Measurements from ENCODE around the gene LPAR5. TPM values are rescaled to one million over a fixed set of nuclear protein-coding genes. Genes with fewer than 3 reads are reported as not detected.
A peak's percentile ranks its signal among the peaks of the same experiment; 100 is the strongest.
"Not testable (repeated sequence)": the region's sequence is repeated elsewhere in the genome, so short reads cannot be mapped to it uniquely, and the experiment has no call there.

Gene LPAR5
- total and polyA plus RNA-seq, 7 donors, result 0.27 to 16.5 (median 1.5) TPM

DNA sequence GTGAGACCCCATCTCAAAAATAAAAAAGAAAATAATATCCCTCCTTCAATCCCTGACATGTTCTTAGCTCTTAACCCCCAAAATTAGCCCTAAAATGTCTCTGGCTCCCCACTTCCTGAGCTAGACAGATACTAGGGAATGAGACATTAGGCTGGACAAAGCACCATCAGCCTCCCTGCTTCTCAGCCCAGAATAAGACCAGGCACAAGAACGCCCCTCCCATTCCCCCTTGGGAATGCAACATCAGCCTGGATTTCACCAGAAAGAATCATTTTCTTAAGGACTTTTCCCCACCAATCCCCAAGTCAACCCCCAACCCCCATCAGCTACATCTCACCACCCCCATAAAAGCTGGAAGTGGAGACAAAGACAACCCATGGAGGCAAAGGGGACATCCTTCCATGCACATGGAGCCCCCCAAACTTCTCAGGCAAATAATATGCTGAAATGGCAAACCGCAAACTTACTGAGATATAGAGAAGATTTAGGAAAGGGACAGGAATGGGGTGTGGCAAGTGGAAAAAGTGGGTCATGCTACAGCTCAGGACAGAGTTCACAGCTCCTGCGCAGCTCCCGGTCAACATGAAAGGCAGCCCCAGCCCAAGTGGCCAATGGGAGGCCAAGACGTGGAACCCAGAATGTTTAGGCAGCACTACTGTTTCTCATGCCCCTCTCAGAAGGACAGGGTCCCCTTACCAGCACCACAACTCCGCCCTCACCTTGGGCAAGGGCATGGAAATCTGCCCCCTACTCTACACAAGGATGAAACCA, 31.3 kb downstream of the LPAR5 start:
- Histone ChIP-seq H3K27ac (peak overlapping the region; percentile 92 to 100 (median 98)), H3K4me1 (peaks cover 0 to 56% (median 43%) of the 10 kb centered on the region in 4 donors), H3K36me3 (peaks cover 26 to 36% (median 30%) of the 10 kb centered on the region in 4 donors), H3K4me3 (peak overlapping the region; percentile 68 to 97 (median 86)), H3K27me3 (no peaks in the 10 kb centered on the region), H3K9me3 (no peaks in the 10 kb centered on the region)
- DNase-seq, result no peak
- TF ChIP-seq EP300 (IDR thresholded peaks at IDR 0.05) (no peak), POLR2AphosphoS5 (IDR thresholded peaks at IDR 0.05) (no peak), POLR2A (IDR thresholded peaks at IDR 0.05) (no peak)
- TF ChIP-seq, protein P1, sequence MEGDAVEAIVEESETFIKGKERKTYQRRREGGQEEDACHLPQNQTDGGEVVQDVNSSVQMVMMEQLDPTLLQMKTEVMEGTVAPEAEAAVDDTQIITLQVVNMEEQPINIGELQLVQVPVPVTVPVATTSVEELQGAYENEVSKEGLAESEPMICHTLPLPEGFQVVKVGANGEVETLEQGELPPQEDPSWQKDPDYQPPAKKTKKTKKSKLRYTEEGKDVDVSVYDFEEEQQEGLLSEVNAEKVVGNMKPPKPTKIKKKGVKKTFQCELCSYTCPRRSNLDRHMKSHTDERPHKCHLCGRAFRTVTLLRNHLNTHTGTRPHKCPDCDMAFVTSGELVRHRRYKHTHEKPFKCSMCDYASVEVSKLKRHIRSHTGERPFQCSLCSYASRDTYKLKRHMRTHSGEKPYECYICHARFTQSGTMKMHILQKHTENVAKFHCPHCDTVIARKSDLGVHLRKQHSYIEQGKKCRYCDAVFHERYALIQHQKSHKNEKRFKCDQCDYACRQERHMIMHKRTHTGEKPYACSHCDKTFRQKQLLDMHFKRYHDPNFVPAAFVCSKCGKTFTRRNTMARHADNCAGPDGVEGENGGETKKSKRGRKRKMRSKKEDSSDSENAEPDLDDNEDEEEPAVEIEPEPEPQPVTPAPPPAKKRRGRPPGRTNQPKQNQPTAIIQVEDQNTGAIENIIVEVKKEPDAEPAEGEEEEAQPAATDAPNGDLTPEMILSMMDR (IDR thresholded peaks at IDR 0.05), result no peak
- intact Hi-C loops (cut with DNase I), result loop anchor here (5.0 kb wide), 1 partner anchor 37 kb away; the partner anchor contains the start of gene NOP2
- 46 to 49% methylated on average over 6 of the region's 6 CpGs for WGBS, 2 donors

DNA sequence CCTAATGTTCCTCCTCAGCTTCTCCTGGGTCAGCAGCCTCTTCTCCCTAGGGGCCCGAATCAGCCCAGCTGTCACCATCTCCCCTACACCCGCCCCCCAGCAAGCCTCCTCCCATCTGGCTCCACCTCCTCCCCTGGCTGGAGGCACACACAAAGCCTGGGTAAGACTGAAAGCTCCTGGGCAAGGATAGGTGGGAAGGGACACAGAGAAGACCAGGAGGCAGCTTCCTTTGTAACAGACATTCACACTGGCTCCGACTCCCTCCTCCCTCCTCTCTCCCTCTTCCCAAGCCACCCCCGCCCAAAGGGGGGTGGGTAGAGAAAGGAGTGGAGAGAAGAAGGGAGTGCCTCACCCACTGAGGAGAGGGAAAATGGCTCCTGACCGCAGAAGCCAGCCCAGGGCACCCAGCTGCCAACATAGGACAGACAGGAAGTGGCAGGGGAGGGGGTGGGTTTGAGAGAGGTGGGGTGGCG, 32.6 kb downstream of the LPAR5 start:
- TF ChIP-seq POLR2AphosphoS5 (IDR thresholded peaks at IDR 0.05) (no peak), EP300 (IDR thresholded peaks at IDR 0.05) (no peak), POLR2A (IDR thresholded peaks at IDR 0.05) (no peak)
- TF ChIP-seq, protein P1 (IDR thresholded peaks at IDR 0.05), result no peak
- H3K27ac ChIP-seq, result peak overlapping the region; percentile 92 to 100 (median 98)
- intact Hi-C loops (cut with DNase I), result no loop called here

DNA sequence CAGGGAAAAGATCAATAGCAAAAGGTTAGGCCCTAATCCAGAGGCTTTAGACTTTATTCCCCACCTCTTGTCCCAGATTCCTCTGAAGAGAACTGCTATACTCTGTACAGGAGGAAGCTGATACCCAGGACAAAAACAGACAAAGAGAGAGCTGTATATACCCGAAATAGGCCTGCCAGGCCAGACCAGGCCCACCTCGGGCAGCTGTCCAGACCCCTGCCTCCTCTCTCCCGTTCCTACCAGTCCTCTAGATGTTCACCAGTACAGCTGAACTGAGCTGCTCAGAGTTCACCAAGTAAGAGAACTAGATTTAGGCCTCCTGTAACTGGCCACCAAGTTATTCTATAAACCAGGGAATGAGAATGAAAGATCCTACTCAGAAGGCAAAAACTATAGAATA, 33.2 kb downstream of the LPAR5 start:
- no peaks in the 10 kb centered on the region for H3K27me3 ChIP-seq
- 79 to 80% methylated on average over 3 of the region's 3 CpGs for WGBS, 2 donors
- no peak overlapping the region for H3K4me3 ChIP-seq
- peaks cover 45 to 55% (median 49%) of the 10 kb centered on the region in 4 donors for H3K36me3 ChIP-seq
- no peak for DNase-seq
- no peaks in the 10 kb centered on the region for H3K9me3 ChIP-seq
- peak overlapping the region; percentile 92 to 100 (median 98) for H3K27ac ChIP-seq
- intact Hi-C loops (cut with DNase I), result no loop called here
- TF ChIP-seq POLR2A (IDR thresholded peaks at IDR 0.05) (no peak), POLR2AphosphoS5 (IDR thresholded peaks at IDR 0.05) (no peak), EP300 (IDR thresholded peaks at IDR 0.05) (no peak)
- TF ChIP-seq, protein P1 (IDR thresholded peaks at IDR 0.05), result no peak
- peaks cover 0 to 45% (median 39%) of the 10 kb centered on the region in 4 donors for H3K4me1 ChIP-seq

More for the DNA sequence above, 32.6 kb downstream of the LPAR5 start:
- peak overlapping the region; percentile 2 to 97 (median 46) for H3K4me3 ChIP-seq
- peaks cover 39 to 49% (median 43%) of the 10 kb centered on the region in 4 donors for H3K36me3 ChIP-seq
- 11 to 27% methylated on average over 6 of the region's 6 CpGs for WGBS, 2 donors
- no peaks in the 10 kb centered on the region for H3K27me3 ChIP-seq
- H3K4me1 ChIP-seq, result peaks cover 0 to 51% (median 43%) of the 10 kb centered on the region in 4 donors
- DNase-seq, result peak; percentile 79
- H3K9me3 ChIP-seq, result no peaks in the 10 kb centered on the region

DNA sequence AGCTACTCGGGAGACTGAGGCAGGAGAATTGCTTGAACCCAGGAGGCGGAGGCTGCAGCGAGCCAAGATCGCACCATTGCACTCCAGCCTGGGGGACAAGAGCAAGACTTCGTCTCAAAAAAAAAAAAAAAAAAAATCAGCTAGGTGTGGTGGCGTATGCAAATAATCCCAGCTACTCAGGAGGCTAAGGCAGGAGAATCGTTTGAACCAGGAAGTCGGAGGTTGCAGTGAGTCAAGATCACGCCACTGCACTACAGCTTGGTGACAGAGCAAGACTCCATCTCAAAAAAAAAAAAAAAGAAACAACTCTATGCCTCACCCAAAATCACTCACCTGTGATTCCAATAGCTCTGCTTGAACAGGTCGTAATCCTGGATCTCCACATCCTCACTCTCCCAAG, 40.1 kb downstream of the LPAR5 start:
- DNase-seq; H3K9me3 ChIP-seq; intact Hi-C loops (cut with DNase I); H3K4me3 ChIP-seq; H3K27ac ChIP-seq; H3K4me1 ChIP-seq; H3K27me3 ChIP-seq: not testable (repeated sequence)
- peaks cover 91 to 100% (median 98%) of the 10 kb centered on the region in 4 donors for H3K36me3 ChIP-seq
- 83 to 87% methylated on average over 10 of the region's 10 CpGs for WGBS, 2 donors

DNA sequence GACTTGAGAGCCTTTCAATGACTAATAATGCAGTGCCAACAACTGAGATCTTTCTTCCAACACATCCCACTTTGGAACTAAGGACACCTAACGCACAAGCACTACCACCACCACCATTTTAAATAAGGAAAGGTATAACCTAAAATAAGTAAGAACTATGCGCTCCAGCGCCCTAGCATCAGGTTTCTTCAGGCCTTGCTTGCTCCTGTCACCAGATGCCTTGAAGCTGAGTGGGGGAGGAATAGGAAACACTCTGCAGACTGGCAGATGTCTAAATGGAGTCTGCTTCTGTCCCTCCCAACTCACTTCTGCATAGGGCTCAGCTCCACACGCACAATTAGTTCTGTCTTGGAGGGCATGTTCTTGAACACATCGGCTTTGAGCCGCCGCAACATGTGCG, 43.7 kb downstream of the LPAR5 start:
- intact Hi-C loops (cut with DNase I), result no loop called here
- no peaks in the 10 kb centered on the region for H3K9me3 ChIP-seq
- DNase-seq, result no peak
- H3K36me3 ChIP-seq, result peaks cover 76 to 100% (median 94%) of the 10 kb centered on the region in 4 donors
- 96 to 97% methylated on average over 8 of the region's 8 CpGs for WGBS, 2 donors
- TF ChIP-seq, protein P1 (IDR thresholded peaks at IDR 0.05), result no peak
- TF ChIP-seq POLR2AphosphoS5 (IDR thresholded peaks at IDR 0.05) (no peak), EP300 (IDR thresholded peaks at IDR 0.05) (no peak), POLR2A (IDR thresholded peaks at IDR 0.05) (no peak)
- H3K4me1 ChIP-seq, result no peaks in the 10 kb centered on the region
- no peak overlapping the region for H3K4me3 ChIP-seq
- H3K27ac ChIP-seq, result no peak overlapping the region
- H3K27me3 ChIP-seq, result no peaks in the 10 kb centered on the region

- DNase-seq; H3K4me3 ChIP-seq; H3K27ac ChIP-seq; H3K27me3 ChIP-seq; H3K9me3 ChIP-seq; H3K4me1 ChIP-seq; intact Hi-C loops (cut with DNase I): not testable (repeated sequence)
- WGBS, 2 donors, result 94 to 97% methylated on average over 8 of the region's 8 CpGs
- H3K36me3 ChIP-seq, result peaks cover 71 to 100% (median 94%) of the 10 kb centered on the region in 4 donors
Observed at GRCh38 chr12:6586569-6586968, 49.2 kb downstream of the LPAR5 start.
